HL-60/S4 (cell line): ENCODE results near the gene SYNPO2.

Experiments used
- in situ Hi-C: fragments of 300-500 bp; cut with MboI; formaldehyde crosslinking; loops from 2 replicates; pipeline ENCODE4 v1.14.3; 2022; ENCODE audit warnings: low sequenced_read_pairs

Gene SYNPO2

DNA sequence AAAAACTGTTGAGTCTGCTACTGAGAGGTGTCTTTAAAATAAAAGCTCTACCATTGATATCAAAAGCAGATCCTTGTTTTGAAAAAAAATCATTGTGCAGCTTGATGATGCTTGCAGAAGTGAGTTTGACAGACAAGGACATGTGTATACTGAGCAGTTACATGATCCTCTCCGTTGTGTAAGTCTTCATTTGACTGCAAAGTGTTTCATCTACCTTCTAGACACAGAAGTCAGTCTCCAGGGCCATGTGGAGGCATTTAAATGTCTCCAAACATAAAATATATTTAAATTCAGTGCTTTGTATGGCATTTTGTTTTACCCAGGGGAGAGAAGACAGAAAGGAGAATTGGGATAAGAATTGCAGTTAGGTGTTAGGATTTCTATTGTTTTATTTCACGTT is 139.2 kb downstream of the SYNPO2 start:
- in situ Hi-C loops, result no loop called here

DNA sequence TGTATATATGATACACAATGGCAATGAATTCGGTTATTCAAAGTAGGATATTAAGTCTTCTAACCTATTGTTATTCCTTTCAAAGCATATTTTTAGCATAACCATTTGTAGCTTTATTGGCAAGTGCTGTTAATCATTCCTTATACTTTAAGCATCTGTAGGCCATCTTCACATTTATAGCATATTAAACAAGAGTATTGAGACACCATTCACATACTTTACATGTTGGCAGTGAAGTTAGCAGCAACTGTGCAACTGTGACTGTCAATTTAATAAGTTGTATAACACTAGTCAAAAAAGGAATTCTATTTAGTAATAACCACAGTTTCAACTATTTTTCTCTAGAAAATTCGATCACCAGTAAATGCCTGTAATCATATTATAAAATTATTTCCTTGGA is 139.6 kb downstream of the SYNPO2 start:
- in situ Hi-C loops, result no loop called here

DNA sequence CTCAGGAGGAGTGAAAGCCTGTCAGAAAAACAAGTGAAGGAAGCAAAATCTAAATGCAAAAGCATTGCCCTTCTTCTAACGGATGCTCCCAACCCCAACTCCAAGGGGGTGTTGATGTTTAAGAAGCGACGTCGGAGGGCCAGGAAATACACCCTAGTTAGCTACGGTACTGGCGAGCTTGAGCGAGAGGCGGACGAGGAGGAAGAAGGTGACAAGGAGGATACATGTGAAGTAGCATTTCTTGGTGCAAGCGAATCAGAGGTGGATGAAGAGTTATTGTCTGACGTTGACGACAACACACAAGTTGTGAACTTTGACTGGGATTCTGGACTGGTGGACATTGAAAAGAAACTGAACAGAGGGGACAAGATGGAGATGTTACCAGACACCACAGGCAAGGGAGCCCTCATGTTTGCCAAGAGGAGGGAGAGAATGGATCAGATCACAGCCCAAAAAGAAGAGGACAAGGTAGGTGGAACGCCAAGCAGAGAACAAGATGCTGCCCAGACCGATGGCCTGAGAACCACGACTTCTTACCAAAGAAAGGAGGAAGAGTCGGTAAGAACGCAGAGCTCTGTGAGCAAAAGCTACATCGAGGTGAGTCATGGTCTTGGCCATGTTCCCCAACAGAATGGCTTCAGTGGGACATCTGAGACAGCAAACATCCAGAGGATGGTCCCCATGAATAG is 141.3 kb downstream of the SYNPO2 start:
- in situ Hi-C loops, result no loop called here

DNA sequence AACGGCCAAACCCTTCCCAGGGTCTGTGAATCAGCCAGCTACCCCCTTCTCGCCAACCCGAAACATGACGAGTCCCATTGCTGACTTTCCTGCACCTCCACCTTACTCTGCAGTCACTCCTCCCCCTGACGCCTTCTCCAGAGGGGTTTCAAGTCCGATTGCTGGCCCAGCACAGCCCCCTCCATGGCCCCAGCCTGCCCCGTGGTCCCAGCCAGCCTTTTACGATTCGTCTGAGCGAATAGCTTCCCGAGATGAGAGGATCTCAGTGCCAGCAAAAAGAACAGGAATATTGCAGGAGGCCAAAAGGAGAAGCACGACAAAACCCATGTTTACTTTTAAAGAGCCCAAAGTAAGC is 141.9 kb downstream of the SYNPO2 start:
- in situ Hi-C loops, result no loop called here

DNA sequence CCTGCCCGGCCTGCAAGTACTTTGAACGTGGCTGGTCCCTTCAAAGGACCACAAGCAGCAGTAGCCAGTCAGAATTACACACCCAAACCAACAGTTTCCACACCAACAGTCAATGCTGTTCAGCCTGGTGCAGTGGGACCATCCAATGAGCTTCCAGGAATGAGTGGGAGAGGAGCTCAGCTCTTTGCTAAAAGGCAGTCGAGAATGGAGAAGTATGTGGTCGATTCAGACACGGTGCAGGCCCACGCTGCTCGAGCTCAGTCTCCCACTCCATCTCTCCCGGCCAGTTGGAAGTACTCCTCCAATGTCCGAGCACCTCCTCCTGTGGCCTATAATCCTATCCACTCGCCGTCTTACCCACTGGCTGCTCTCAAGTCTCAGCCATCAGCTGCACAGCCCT is 142.6 kb downstream of the SYNPO2 start:
- in situ Hi-C loops, result no loop called here

DNA sequence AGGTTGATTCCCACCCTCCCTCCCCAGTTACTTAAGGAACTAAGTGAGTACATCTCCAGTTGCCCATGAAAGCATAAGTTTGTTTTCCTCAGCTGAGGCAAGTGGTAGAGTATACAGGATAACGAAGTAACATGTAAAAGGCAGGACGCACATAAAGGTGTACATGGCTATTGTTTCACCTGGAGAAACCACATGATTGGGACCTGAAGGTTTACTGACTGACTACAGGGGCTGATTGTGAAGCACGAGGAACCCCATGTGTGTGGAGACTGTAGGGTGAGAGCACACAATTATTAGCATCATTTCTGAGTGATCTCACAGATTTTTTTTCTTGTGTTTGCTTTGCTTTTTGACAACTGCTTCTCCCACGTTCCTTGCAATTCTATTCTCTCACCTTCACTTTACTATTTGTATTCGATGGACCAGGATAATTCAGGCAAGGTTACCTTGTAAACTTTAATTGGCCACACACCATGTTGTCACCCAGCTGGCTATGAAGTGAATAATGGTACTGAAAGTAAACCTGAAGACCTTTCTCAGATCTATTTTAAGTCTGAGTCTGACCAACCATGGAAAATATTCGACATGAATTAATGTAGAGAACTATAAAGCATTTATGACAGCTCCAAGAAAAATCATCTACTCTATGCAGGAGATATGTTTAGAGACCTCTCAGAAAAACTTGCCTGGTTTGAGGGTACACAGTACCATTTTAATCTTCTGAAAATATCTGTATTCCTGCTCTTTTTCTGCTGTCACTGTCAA is 144.4 kb downstream of the SYNPO2 start:
- in situ Hi-C loops, result no loop called here

DNA sequence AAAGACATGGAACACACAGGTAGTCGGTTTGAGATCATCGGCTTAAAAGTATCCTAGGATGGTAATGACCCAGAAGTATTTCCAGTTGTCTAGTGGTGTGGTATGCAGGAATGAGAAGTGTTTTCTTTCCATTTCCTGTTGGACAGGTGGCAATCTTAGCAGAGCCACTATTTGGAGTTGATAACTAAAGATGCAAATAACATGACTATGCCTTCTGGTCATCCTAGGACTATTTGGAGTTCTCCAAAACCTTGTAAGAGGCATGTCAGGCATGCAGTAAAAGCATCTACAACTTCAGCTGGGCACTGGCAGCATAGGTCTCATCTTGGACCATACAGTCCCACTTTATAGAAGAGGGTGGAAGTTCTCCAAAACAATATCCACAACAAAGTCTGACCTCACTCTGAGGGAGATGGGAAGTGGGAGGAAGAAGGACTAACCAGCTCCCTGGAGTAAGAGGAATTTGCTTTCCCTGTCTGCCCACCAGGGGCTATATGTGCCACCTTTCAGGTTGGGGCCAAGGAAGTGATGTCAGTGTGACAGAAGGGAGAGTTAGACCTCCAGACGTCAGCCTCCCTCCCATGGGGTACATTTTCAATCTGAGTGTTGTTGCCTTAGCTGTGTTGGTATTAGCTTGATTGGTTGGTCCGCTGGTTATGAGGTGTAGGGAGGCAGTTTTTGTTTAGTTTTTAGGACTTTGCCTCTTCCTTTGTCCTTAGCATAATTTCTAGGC is 145.8 kb downstream of the SYNPO2 start:
- in situ Hi-C loops, result no loop called here

DNA sequence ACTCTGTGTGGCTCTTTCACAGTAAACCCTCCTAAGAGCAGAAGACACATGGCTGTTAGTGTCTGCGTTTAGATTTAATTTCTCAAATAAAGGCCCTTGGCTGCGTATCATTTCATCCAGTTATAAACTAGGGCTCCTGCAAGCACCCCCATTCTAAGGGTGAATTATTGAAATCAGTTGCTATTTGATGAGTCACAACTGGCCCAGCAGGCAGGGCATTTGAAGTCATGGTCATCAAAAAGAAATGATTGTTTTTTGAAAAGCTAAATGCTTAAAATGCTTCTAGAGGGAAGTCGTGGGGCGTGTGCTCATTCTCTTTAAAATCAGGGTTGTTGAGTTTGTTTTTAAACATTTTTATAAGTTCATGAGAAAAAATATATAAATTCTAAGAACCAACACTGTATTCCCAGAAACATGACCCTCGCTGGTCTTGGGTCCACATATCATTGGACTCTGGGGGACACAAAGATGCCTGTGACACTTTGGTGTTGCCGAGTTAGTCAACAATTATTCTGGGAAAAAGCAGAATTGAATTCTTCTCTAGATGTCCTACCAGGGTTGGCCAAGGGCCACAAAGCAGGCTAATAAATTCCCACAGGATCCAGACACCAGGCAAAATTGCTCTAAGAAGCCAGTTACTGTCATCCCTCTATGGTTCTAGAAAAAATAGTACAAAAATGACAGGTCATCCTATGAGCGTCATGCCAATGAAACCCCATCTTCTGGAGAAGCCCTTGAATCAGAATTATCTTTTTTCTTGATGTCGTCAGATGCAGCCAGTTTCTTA is 147.5 kb downstream of the SYNPO2 start:
- in situ Hi-C loops, result no loop called here

DNA sequence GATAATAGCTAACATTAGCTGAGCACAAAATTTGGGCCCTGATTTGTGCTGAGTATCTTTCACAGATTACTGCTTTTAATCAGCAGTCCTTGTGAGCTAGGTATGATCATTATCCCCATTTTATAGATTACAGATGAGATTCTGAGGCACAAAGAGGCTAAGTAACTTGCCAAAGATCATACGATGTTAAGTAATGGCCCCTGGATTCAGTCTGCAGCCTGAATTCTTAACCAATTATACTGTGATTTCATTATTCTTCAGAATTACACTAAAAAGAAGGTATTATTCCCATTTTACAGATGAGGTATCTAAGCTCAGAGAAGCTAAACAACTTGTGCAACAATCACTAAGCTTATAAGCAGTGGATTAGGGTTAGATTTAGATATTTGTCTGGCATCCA is 149.1 kb downstream of the SYNPO2 start:
- in situ Hi-C loops, result no loop called here

DNA sequence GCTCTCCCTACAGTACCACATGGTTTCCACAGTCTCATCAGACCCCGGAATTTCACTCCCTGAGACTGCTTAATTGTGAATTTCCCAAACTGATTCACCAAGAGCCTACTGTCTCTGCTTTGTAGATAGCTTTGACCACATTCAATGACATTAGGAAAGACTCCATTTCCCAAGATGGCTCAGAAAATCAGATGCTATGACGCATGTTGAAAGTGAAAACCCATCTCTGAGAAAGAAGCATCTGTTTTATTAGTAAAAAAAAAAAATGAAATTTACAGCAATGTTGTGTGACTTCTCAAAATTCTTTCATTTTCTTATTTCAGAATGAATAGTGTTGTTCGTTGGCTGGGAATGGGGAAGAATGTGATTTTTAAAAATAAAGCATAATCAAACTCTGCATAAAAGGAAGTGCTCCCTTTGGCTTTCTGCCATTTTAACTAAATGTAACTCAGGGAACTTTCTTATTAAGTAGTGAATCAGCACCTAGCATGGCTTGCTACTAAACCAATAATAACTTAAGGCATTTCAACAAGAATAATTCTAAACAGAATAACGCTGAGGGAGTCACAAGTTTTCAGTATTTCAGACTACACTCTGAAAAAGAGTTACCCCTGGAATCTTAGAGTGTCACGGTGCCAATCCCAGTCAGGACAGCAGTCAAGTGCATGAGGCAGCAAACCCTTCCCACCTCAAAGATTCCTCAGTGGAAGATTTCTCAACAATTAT is 149.6 kb downstream of the SYNPO2 start:
- in situ Hi-C loops, result no loop called here

DNA sequence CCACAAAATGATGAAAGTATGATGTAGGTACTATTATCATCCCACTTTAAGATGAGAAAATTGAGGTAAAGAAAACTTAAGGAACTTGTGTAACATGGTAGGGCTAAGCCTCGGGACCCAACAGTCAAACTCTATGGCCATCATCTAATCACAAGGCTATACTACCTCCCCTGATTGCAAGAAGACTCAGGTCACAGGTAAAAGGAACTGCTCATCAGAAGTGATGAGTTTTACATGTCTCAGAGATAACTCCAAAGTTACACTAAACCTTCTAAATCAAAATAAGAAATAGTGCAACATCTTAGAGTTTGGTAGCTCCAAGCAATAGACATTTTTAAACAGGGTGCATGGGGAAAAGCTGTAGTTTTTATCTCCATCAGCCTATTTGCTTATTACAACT is 150.5 kb downstream of the SYNPO2 start:
- in situ Hi-C loops, result no loop called here

DNA sequence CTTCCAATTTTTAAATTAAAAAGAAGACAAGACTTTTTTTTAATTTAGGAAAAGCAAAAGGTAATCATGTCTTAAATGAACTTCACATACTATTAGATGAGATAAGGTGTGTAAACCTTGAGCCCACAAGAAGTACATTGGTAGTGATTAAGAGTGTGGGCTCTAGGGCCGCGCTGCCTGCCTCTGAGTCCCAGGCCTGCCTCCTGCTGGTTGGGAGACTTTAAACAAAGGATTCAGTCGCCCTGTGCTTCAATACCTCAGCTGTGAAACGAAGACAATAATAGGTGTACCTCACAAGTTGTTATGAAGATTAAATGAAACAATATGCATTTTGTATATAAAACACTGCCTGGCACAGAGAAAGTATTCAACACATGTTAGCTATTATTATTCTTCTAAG is 151.1 kb downstream of the SYNPO2 start:
- in situ Hi-C loops, result loop anchor here (10.0 kb wide), 1 partner anchor 255 kb away; no protein-coding TSS in a partner anchor

DNA sequence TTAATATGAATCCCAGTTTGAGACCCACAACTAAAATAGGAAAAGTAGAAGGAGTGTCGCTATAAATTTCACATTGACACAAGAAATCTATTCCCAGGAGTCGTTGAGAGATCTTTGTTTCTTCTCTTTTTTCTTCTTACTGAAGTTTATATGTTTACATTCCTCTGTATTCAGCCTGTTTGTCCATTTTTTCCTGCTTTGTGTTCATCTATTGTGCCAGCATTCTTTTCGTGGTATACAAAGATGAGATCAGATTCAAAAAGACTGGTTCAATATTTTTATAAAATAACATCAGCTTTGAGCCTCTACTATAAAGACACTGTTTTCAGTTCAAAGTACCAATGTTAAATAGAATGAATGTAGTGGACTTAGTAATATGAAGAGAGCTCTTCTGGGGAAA is 151.6 kb downstream of the SYNPO2 start:
- in situ Hi-C loops, result loop anchor here (10.0 kb wide), 1 partner anchor 255 kb away; no protein-coding TSS in a partner anchor

DNA sequence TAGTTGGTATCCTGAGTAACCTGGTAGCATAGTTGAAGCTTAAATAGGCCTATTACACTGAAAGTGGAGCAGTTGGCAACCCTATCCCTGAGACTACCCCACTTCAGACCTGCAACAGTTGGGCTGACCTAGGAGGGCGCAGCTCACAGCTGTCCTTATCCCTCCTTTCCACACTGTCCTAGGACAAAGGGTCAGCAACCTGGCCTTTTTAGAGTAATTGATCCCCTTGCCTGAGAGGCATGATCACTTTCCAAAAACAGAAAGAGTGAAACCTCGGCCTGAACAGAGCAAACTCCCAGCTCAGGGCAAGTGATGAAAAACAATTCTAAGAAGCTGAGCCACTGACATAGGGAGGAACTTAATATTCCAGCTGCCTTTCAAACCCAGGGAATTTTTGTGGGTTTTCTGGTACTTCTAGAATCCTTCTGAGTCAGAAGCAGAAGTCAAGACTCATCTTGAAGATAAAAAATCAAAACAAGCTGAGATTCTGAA is 152.1 kb downstream of the SYNPO2 start:
- in situ Hi-C loops, result loop anchor here (10.0 kb wide), 1 partner anchor 254 kb away; no protein-coding TSS in a partner anchor

DNA sequence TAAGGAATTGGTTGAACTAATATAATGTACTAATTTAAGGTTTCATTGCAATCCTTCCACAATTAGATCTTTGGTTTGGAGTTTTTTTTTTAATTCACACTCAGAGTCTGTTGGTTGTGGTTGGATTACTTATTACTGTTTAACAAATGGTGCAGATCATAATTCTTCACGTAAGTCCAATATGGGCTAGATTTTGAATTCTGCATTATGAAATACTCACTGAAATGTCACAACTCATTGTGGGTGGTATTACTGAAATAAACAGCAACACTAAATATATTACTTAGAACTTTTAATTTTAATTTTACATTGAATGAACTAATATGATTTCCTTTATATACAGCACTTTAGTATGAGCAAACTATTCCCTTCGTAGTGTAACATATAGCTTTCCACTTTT is 152.7 kb downstream of the SYNPO2 start:
- in situ Hi-C loops, result loop anchor here (10.0 kb wide), 1 partner anchor 253 kb away; no protein-coding TSS in a partner anchor

DNA sequence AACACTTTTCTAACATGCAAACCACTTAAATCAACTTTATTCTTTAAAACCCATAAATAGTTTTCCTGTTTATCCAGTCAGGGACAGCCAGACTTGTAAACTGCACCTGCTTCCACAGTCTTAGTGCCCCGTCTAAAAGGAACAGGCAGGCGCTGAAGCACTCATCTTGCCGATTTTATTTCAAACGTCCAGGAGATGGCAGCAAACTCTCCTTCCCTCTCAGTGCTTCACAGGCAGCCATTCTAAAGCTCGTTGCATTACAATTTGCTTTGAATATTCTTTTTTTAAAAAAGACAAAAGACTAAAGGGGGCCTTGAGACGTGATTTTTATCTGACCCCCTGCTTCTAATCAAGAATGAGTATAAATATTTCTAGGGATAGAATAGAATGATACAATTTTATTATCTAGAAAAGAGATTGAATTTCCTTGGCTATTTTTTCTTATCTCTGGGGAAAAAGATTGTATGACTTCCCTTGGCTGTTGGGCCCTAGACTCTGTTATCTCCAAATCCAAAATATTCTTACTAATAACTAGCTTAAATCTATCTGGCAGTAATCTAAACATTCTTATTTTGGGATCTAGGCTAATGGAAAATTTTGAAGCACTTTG is 153.4 kb downstream of the SYNPO2 start:
- in situ Hi-C loops, result loop anchor here (10.0 kb wide), 1 partner anchor 253 kb away; no protein-coding TSS in a partner anchor

DNA sequence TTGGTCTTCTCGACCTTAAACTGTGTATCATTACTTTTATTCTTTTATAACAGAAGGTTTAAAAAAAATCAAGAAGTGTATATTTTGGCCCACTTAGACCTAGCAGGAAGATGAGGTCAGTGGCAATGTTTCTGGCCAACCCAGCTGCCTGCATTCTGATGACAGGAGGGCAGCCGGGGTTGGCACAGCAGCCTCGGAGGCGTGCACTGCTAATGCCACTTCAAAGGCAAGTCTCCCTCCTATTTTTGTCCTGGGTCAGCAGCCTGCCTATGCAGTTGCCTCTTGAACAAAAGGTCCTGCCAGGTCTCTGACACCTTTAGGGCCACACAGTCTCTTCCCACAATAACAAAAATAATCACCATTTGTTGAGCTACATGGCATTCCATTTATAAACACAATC is 157.6 kb downstream of the SYNPO2 start:
- in situ Hi-C loops, result loop anchor here (10.0 kb wide), 1 partner anchor 249 kb away; no protein-coding TSS in a partner anchor

DNA sequence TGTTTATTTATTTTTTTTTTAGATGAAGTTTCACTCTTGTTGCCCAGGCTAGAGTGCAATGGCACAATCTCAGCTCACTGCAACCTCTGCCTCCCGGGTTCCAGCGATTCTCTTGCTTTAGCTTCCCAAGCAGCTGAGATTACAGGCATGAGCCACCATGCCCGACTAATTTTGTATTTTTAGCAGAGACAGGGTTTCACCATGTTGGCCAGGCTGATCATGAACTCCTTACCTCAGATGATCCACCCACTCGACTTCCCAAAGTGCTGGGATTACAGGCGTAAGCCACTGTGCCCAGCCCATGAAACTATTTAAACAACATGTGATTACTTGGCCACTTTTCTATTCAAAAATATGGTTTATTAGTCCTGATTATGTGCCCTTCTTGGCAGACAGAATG is 158.4 kb downstream of the SYNPO2 start:
- in situ Hi-C loops, result loop anchor here (10.0 kb wide), 1 partner anchor 248 kb away; no protein-coding TSS in a partner anchor

DNA sequence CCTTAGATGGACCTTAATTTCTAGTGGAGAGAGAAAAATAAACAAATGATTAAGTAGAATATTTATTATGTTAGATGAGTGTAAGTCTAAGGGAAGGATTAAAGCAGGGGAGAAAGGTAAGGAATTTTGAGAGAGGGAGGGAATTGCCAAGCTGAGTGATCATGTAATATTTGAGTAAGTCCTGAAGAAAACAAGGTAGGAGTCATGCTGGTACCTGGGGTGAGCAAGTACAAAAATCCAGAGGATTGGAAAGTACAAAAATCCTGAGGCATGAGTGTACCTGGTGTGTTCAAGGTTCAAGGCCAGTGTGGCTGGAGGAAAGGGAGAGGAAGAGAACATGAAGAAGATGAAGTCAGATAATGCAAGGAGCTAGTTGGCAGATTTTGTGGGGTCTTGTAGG is 159.8 kb downstream of the SYNPO2 start:
- in situ Hi-C loops, result loop anchor here (10.0 kb wide), 1 partner anchor 246 kb away; no protein-coding TSS in a partner anchor
